RWPE1 (cell line): ENCODE data around the gene GOLGA6L10.
"Not testable (repeated sequence)": the region's sequence is repeated elsewhere in the genome, so short reads cannot be mapped to it uniquely, and the experiment has no call there.

Experiments
- CTCF ChIA-PET: fragments of 350-600 bp; sonication (Branson Sonifier 250); formaldehyde crosslinking; extraction: SDS; loops from one replicate; lab custom pipeline; 2021; lab: Yijun Ruan, JAX
- POLR2A ChIA-PET: fragments of 400-600 bp; formaldehyde crosslinking; extraction: SDS; loops from one replicate; lab custom pipeline; 2020; ENCODE audit warnings: antibody characterized with exemption; ENCODE audit not compliant: low non-redundant PET; lab: Yijun Ruan, JAX
- DNase-seq: peaks from one replicate; pipeline ENCODE4 v3.0.0; 2012; ENCODE audit warnings: low spot score
- H3K27ac ChIP-seq: fragments of 450-650 bp; 2 replicates; pipeline ENCODE4 v1.5.1; 2017
- TF ChIP-seq, protein P1 (sequence below): fragments of 450-650 bp; conservative IDR thresholded peaks from 2 replicates; pipeline ENCODE4 v1.5.1; 2017; ENCODE audit warnings: low read depth, mild to moderate bottlenecking

GOLGA6L10 gene

GRCh38 chr15:82304778-82305090, 44.5 kb downstream of the GOLGA6L10 start:
- TF ChIP-seq, protein P1, sequence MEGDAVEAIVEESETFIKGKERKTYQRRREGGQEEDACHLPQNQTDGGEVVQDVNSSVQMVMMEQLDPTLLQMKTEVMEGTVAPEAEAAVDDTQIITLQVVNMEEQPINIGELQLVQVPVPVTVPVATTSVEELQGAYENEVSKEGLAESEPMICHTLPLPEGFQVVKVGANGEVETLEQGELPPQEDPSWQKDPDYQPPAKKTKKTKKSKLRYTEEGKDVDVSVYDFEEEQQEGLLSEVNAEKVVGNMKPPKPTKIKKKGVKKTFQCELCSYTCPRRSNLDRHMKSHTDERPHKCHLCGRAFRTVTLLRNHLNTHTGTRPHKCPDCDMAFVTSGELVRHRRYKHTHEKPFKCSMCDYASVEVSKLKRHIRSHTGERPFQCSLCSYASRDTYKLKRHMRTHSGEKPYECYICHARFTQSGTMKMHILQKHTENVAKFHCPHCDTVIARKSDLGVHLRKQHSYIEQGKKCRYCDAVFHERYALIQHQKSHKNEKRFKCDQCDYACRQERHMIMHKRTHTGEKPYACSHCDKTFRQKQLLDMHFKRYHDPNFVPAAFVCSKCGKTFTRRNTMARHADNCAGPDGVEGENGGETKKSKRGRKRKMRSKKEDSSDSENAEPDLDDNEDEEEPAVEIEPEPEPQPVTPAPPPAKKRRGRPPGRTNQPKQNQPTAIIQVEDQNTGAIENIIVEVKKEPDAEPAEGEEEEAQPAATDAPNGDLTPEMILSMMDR: no peak
- ChIA-PET CTCF (no interaction called here), POLR2A (no interaction called here)
- no peak for DNase-seq
- no peak overlapping the region for H3K27ac ChIP-seq

- CTCF ChIA-PET: interaction anchor here (1.0 kb wide), 1 partner anchor 24 kb away, joined by 3 read pairs; no protein-coding TSS in a partner anchor
- POLR2A ChIA-PET: no interaction called here
- DNase-seq: no peak
- no peak overlapping the region for H3K27ac ChIP-seq
- TF ChIP-seq, protein P1: no peak
Measured at GRCh38 chr15:82303956-82304777, 45.1 kb downstream of the GOLGA6L10 start.

DNA sequence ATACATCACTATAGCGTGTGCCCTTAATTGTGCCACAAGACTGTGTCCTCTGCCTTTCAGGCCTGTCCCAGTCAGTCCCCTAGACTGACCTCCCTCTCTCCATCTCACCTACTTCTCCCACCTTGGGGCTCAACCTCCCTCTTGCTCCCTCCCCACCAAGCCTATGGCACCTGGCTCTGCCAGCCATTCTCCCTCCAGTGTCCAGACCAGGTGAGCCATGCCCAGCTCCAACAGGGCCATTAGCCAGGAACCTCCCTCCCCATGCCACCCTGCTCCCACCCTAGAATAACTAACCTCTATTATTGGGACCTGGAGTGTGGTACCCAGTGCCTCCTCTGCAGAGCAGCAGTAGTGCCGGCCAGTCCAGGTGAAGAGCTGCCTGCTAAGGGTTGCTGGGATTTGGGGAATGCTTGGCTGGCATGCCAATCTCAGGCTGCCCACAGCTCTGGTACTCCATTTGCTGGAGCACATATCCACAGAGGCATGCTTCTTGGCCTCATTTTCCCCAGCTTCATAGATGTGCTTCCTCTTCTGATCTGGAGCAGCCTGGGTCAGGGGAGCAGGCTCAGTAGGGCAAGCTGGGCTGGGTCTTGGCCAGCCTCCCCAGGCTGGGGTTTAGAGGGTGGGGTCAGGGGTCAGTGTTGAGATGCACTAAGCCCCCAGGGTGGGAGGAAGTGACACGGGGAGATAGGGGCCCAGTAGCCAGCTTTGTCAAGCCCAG, 47.8 kb downstream of the GOLGA6L10 start:
- no peak for DNase-seq
- ChIA-PET CTCF (no interaction called here), POLR2A (no interaction called here)
- no peak overlapping the region for H3K27ac ChIP-seq
- TF ChIP-seq, protein P1: no peak

GRCh38 chr15:82300883-82301282, 48.4 kb downstream of the GOLGA6L10 start:
- TF ChIP-seq, protein P1: no peak
- ChIA-PET CTCF (no interaction called here), POLR2A (no interaction called here)
- no peak for DNase-seq
- H3K27ac ChIP-seq: no peak overlapping the region

GRCh38 chr15:82300326-82300725, 48.9 kb downstream of the GOLGA6L10 start:
- CTCF ChIA-PET, H3K27ac ChIP-seq, POLR2A ChIA-PET, DNase-seq: not testable (repeated sequence)

DNA sequence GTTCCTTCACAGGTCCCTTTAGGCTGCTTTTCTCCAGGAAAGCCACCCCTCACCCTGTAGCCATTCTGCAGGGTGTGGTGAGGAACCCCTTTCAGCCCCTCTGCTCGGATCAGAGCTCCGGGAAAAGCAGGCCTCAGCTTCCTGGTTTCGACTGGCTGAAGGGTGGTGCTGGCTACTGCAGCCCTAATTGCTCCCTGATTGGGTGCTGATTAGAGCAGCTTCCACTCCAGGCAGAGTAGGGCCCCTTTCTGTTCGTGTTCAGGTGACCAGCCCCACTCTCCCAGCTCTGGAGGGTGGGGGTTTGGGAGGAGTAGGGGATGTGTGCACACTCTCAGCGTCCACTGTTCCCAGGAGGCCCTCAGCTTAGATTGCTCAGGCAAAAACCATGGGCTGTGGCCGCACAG, 49.8 kb downstream of the GOLGA6L10 start:
- CTCF ChIA-PET, DNase-seq, POLR2A ChIA-PET, H3K27ac ChIP-seq: not testable (repeated sequence)

GRCh38 chr15:82298520-82298919, 50.8 kb downstream of the GOLGA6L10 start:
- POLR2A ChIA-PET: no interaction called here
- DNase-seq: no peak
- H3K27ac ChIP-seq: no peak overlapping the region
- CTCF ChIA-PET: no interaction called here
- TF ChIP-seq, protein P1: no peak
